OCI-LY1 (cell line): Measurements from ENCODE around the gene SEMA3F.

Experiments used
- H2AFZ ChIP-seq: fragments of 200-600 bp; sonication (generic), shearing (Covaris generic); 2 replicates; pipeline ENCODE4 v1.6.0; 2014; ENCODE audit warnings: antibody characterized with exemption, mild to moderate bottlenecking, low read length
- H3F3A ChIP-seq: fragments of 200-600 bp; sonication (generic), shearing (Covaris generic); 2 replicates; pipeline ENCODE4 v1.6.0; 2014; ENCODE audit warnings: mild to moderate bottlenecking, antibody characterized with exemption, low read length, moderate library complexity; ENCODE audit not compliant: insufficient read depth
- H3K27ac ChIP-seq: fragments of 200-600 bp; sonication (generic); 2 replicates; pipeline ENCODE4 v1.5.1; 2014; ENCODE audit warnings: low read length, mixed run types, mild to moderate bottlenecking, low read depth; ENCODE audit not compliant: poor library complexity, severe bottlenecking
- H3K27me3 ChIP-seq: fragments of 200-600 bp; sonication (generic); 2 replicates; pipeline ENCODE4 v1.6.0; 2014; ENCODE audit warnings: antibody characterized with exemption, mild to moderate bottlenecking, low read length, moderate library complexity; ENCODE audit not compliant: insufficient read depth
- H3K36me3 ChIP-seq: fragments of 200-600 bp; sonication (generic); 2 replicates; pipeline ENCODE4 v1.6.1; 2014; ENCODE audit warnings: mild to moderate bottlenecking, antibody characterized with exemption, low read length, moderate library complexity, mixed read lengths; ENCODE audit not compliant: insufficient read depth
- H3K4me1 ChIP-seq: fragments of 200-600 bp; sonication (generic); 2 replicates; pipeline ENCODE4 v1.5.1; 2014; ENCODE audit warnings: mild to moderate bottlenecking, low read length, moderate library complexity; ENCODE audit not compliant: insufficient read depth, severe bottlenecking
- H3K4me2 ChIP-seq: fragments of 200-600 bp; sonication (generic), shearing (Covaris generic); 2 replicates; pipeline ENCODE4 v1.6.1; 2014; ENCODE audit warnings: low read length
- H3K4me3 ChIP-seq: fragments of 200-600 bp; sonication (generic); 2 replicates; pipeline ENCODE4 v1.5.1; 2014; ENCODE audit warnings: low read length, low read depth, mild to moderate bottlenecking, mixed read lengths; ENCODE audit not compliant: poor library complexity, severe bottlenecking
- H3K79me2 ChIP-seq: fragments of 200-600 bp; shearing (Covaris generic); 2 replicates; pipeline ENCODE4 v1.6.1; 2016; ENCODE audit warnings: mixed run types, low read length, mixed read lengths; ENCODE audit not compliant: insufficient read depth
- H3K9ac ChIP-seq: fragments of 200-600 bp; sonication (generic), shearing (Covaris generic); 2 replicates; pipeline ENCODE4 v1.6.1; 2014; ENCODE audit warnings: mild to moderate bottlenecking, low read length, mixed read lengths
- H3K9me2 ChIP-seq: fragments of 200-600 bp; sonication (generic), shearing (Covaris generic); 2 replicates; pipeline ENCODE4 v1.6.1; 2014; ENCODE audit warnings: low read depth, mild to moderate bottlenecking, low read length, mixed read lengths
- H3K9me3 ChIP-seq: fragments of 200-600 bp; shearing (Covaris generic); 2 replicates; pipeline ENCODE4 v1.6.1; 2014; ENCODE audit warnings: low read length, mixed read lengths
- H4K20me1 ChIP-seq: fragments of 200-600 bp; sonication (generic), shearing (Covaris generic); 2 replicates; pipeline ENCODE4 v1.6.0; 2016; ENCODE audit warnings: mild to moderate bottlenecking, low read length; ENCODE audit not compliant: insufficient read depth
- CTCF ChIP-seq: fragments of 200-600 bp; sonication (generic), shearing (Covaris generic); IDR thresholded peaks from 2 replicates; pipeline ENCODE4 v1.5.1; 2017; ENCODE audit warnings: mild to moderate bottlenecking, antibody characterized with exemption, low read length, moderate library complexity, mixed read lengths
- EZH2 ChIP-seq: fragments of 200-600 bp; sonication (generic), shearing (Covaris generic); IDR thresholded peaks from 2 replicates; pipeline ENCODE4 v1.8.0; 2017; ENCODE audit warnings: borderline replicate concordance, mixed run types, mild to moderate bottlenecking, antibody characterized with exemption, low read length, moderate library complexity, mixed read lengths

Gene SEMA3F

GRCh38 chr3:50124800-50125178 is 30.3 kb upstream of the SEMA3F start:
- no peaks in the 10 kb centered on the region for H3F3A ChIP-seq
- no peaks in the 10 kb centered on the region for H3K79me2 ChIP-seq
- no peaks in the 10 kb centered on the region for H3K4me1 ChIP-seq
- H2AFZ ChIP-seq = no peak overlapping the region
- H3K36me3 ChIP-seq = peaks cover 23% of the 10 kb centered on the region; the same call in 1 of the 2 replicates
- no peak overlapping the region for H3K4me3 ChIP-seq
- TF ChIP-seq CTCF (no peak), EZH2 (no peak)
- no peaks in the 10 kb centered on the region for H3K27me3 ChIP-seq
- H3K4me2 ChIP-seq = no peak overlapping the region
- H3K27ac ChIP-seq = no peak overlapping the region
- H3K9ac ChIP-seq = no peak overlapping the region
- H3K9me3 ChIP-seq = no peaks in the 10 kb centered on the region
- H4K20me1 ChIP-seq = no peaks in the 10 kb centered on the region
- H3K9me2 ChIP-seq = no peaks in the 10 kb centered on the region

GRCh38 chr3:50125541-50126286 is 29.4 kb upstream of the SEMA3F start:
- Histone ChIP-seq H3K4me3 (no peak overlapping the region), H3K9me3 (no peaks in the 10 kb centered on the region), H3K9me2 (no peaks in the 10 kb centered on the region), H2AFZ (no peak overlapping the region), H3K79me2 (no peaks in the 10 kb centered on the region), H3K4me2 (no peak overlapping the region), H3K4me1 (no peaks in the 10 kb centered on the region), H3F3A (no peaks in the 10 kb centered on the region), H3K9ac (no peak overlapping the region), H3K27me3 (no peaks in the 10 kb centered on the region; the same call in 1 of the 2 replicates), H4K20me1 (no peaks in the 10 kb centered on the region), H3K27ac (no peak overlapping the region), H3K36me3 (peaks cover 15% of the 10 kb centered on the region; the same call in 1 of the 2 replicates)
- TF ChIP-seq CTCF (no peak), EZH2 (no peak)

- Histone ChIP-seq H3K79me2 (no peaks in the 10 kb centered on the region), H3K9me2 (no peaks in the 10 kb centered on the region), H2AFZ (no peak overlapping the region), H3K36me3 (peaks cover 8% of the 10 kb centered on the region; the same call in 1 of the 2 replicates), H3K4me2 (no peak overlapping the region), H4K20me1 (no peaks in the 10 kb centered on the region), H3K4me3 (no peak overlapping the region), H3K9me3 (no peaks in the 10 kb centered on the region), H3F3A (no peaks in the 10 kb centered on the region), H3K4me1 (no peaks in the 10 kb centered on the region), H3K9ac (no peak overlapping the region), H3K27ac (no peak overlapping the region), H3K27me3 (peaks cover 6% of the 10 kb centered on the region; the same call in 1 of the 2 replicates)
- TF ChIP-seq EZH2 (no peak), CTCF (no peak)
These were observed 28.6 kb upstream of the SEMA3F start for GRCh38 chr3:50126287-50127211.
